HepG2 (cell line): ENCODE data around the gene MCRIP2. TPM values are rescaled to one million over a fixed set of nuclear protein-coding genes. Genes with fewer than 3 reads are reported as not detected.

ENCODE experiments used
- AGO2 ChIP-seq: fragments of 200-400 bp; formaldehyde crosslinking; optimal IDR thresholded peaks from 2 replicates; pipeline ENCODE3; 2017; ENCODE audit warnings: mild to moderate bottlenecking, low read depth, low read length, moderate library complexity
- CENPX ChIP-seq: sonication (generic); formaldehyde crosslinking; IDR thresholded peaks from 2 replicates; pipeline ENCODE4 v1.9.0; 2021; ENCODE audit warnings: mild to moderate bottlenecking, missing genetic modification reagents, moderate library complexity
- DMAP1 ChIP-seq: IDR thresholded peaks from 2 replicates; pipeline ENCODE4 v1.6.1; 2016
- KLF9 ChIP-seq: IDR thresholded peaks from 2 replicates; pipeline ENCODE4 v1.6.1; 2016; ENCODE audit warnings: low read depth
- NFYC ChIP-seq: IDR thresholded peaks from 2 replicates; pipeline ENCODE4 v1.6.1; 2016; ENCODE audit warnings: missing genetic modification reagents, missing compliant biosample characterization
- PATZ1 ChIP-seq: sonication (generic); formaldehyde crosslinking; IDR thresholded peaks from 2 replicates; pipeline ENCODE4 v1.4.0; 2020; ENCODE audit warnings: missing genetic modification reagents
- PHF8 ChIP-seq: sonication (generic); formaldehyde crosslinking; IDR thresholded peaks from 2 replicates; pipeline ENCODE4 v1.5.0; 2020; ENCODE audit warnings: missing genetic modification reagents
- POGZ ChIP-seq: sonication (generic); formaldehyde crosslinking; IDR thresholded peaks from 2 replicates; pipeline ENCODE4 v1.4.0; 2020; ENCODE audit warnings: mild to moderate bottlenecking, missing genetic modification reagents
- RBM39 ChIP-seq: fragments of 200-400 bp; formaldehyde crosslinking; IDR thresholded peaks from one replicate; pipeline ENCODE4 v1.6.1; 2018; ENCODE audit warnings: antibody characterized with exemption, mild to moderate bottlenecking, low read depth, low read length; ENCODE audit not compliant: poor library complexity, severe bottlenecking
- SSRP1 ChIP-seq: IDR thresholded peaks from 2 replicates; pipeline ENCODE4 v1.6.1; 2016; ENCODE audit warnings: control low read depth
- TAF15 ChIP-seq: fragments of 200-400 bp; formaldehyde crosslinking; IDR thresholded peaks from one replicate; pipeline ENCODE4 v1.6.1; 2018; ENCODE audit warnings: mild to moderate bottlenecking, low read depth, low read length; ENCODE audit not compliant: poor library complexity, severe bottlenecking
- UBTF ChIP-seq: sonication (generic); formaldehyde crosslinking; IDR thresholded peaks from 2 replicates; pipeline ENCODE4 v1.4.0; 2020; ENCODE audit warnings: mild to moderate bottlenecking, missing genetic modification reagents
- ZBTB38 ChIP-seq: sonication (generic); formaldehyde crosslinking; IDR thresholded peaks from 2 replicates; pipeline ENCODE4 v1.5.1; 2020; ENCODE audit warnings: mild to moderate bottlenecking, missing genetic modification reagents
- ZBTB4 ChIP-seq: sonication (generic); formaldehyde crosslinking; IDR thresholded peaks from 2 replicates; pipeline ENCODE4 v1.4.0; 2020; ENCODE audit warnings: missing genetic modification reagents, mild to moderate bottlenecking, borderline replicate concordance
- ZC3H13 ChIP-seq: sonication (generic); formaldehyde crosslinking; IDR thresholded peaks from 2 replicates; pipeline ENCODE4 v1.8.1; 2023; ENCODE audit warnings: mild to moderate bottlenecking, missing genetic modification reagents, moderate library complexity
- ZEB1 ChIP-seq: IDR thresholded peaks from 2 replicates; pipeline ENCODE4 v1.6.1; 2012; ENCODE audit warnings: mild to moderate bottlenecking, low read depth, inconsistent platforms; ENCODE audit not compliant: insufficient replicate concordance
- ZNF263 ChIP-seq: sonication (generic); formaldehyde crosslinking; IDR thresholded peaks from 2 replicates; pipeline ENCODE4 v1.4.0; 2020; ENCODE audit warnings: missing genetic modification reagents
- ZNF501 ChIP-seq: sonication (generic); formaldehyde crosslinking; IDR thresholded peaks from 2 replicates; pipeline ENCODE4 v1.5.1; 2020; ENCODE audit warnings: mild to moderate bottlenecking, moderate library complexity, missing genetic modification reagents
- ZNF543 ChIP-seq: sonication (generic); formaldehyde crosslinking; IDR thresholded peaks from 2 replicates; pipeline ENCODE4 v1.4.0; 2020; ENCODE audit warnings: mild to moderate bottlenecking, missing genetic modification reagents
- ZNF619 ChIP-seq: sonication (generic); formaldehyde crosslinking; IDR thresholded peaks from 2 replicates; pipeline ENCODE4 v1.4.0; 2020; ENCODE audit warnings: mild to moderate bottlenecking, missing genetic modification reagents
- ZNF672 ChIP-seq: sonication (generic); formaldehyde crosslinking; IDR thresholded peaks from 2 replicates; pipeline ENCODE4 v1.8.1; 2022; ENCODE audit warnings: missing genetic modification reagents
- ZNF747 ChIP-seq: sonication (generic); formaldehyde crosslinking; IDR thresholded peaks from 2 replicates; pipeline ENCODE4 v1.8.1; 2023; ENCODE audit warnings: missing genetic modification reagents, mild to moderate bottlenecking, borderline replicate concordance
- polyA plus RNA-seq, 8 experiments: library from polyadenylated mRNA; depleted of rRNA in 3 of 8; stranded (reverse) in 7 of 8; unstranded in 1 of 8; fragments of >200 nt; fragmentation: Illumina TruSeq in 4 of 8; extraction: Trizol in 4 of 8; gene quantifications; 2 replicates each; pipeline versions ENCODE4 v1.2.1 to v1.2.3, GENCODE V29; 2011 to 2016; ENCODE audit warnings: low read depth in 4 of 8, missing spikeins in 1 of 8, mixed read lengths in 1 of 8; ENCODE audit not compliant: insufficient read depth in 1 of 8
- total RNA-seq, 5 experiments: library from RNA; depleted of rRNA; stranded (reverse); fragments of >200 nt; fragmentation: Illumina TruSeq; extraction: Trizol; gene quantifications; 2 replicates each; pipeline ENCODE4 v1.2.3, GENCODE V29; 2016; ENCODE audit warnings: low read depth in 1 of 5

MCRIP2 gene
- total and polyA plus RNA-seq, 2 of the 13 experiments (the other 11 are each of a cell fraction or from before 2014, with no cell fraction given): 39.6 to 76.7 TPM

GRCh38 chr16:678858-679813 is 37.5 kb downstream of the MCRIP2 start (continued):
- TF ChIP-seq TAF15 (no peak), CENPX (CRISPR knock-in tag) (no peak), DMAP1 (CRISPR knock-in tag) (peak; percentile 77), ZNF672 (CRISPR knock-in tag) (no peak), ZEB1 (no peak), RBM39 (peak; percentile 11), ZNF543 (CRISPR knock-in tag) (peak; percentile 31; the same call in 1 of the 2 replicates), ZNF501 (CRISPR knock-in tag) (peak; percentile 76), AGO2 (peak; percentile 49), ZBTB4 (CRISPR knock-in tag) (peak; percentile 62; the same call in 1 of the 2 replicates), NFYC (0 out of 2 replicates have a peak, but pooled peaks have one; percentile 32), SSRP1 (CRISPR knock-in tag) (peak; percentile 5; the same call in 1 of the 2 replicates), KLF9 (CRISPR knock-in tag) (peak; percentile 77; the same call in 1 of the 2 replicates), PHF8 (CRISPR knock-in tag) (peak; percentile 50), ZNF263 (CRISPR knock-in tag) (peak; percentile 58), ZBTB38 (CRISPR knock-in tag) (peak; percentile 97), ZNF619 (0 out of 2 replicates have a peak, but pooled peaks have one; percentile 28), ZC3H13 (peak; percentile 91), UBTF (CRISPR knock-in tag) (peak; percentile 33), POGZ (CRISPR knock-in tag) (0 out of 2 replicates have a peak, but pooled peaks have one; percentile 21), ZNF747 (CRISPR knock-in tag) (0 out of 2 replicates have a peak, but pooled peaks have one; percentile 63), PATZ1 (CRISPR knock-in tag) (peak; percentile 31; the same call in 1 of the 2 replicates)
